HEK293T (cell line): ENCODE measurements around the gene TAS2R10.

Experiments
- CTBP1 ChIP-seq: fragments of 450-650 bp; IDR thresholded peaks from 2 replicates; pipeline ENCODE4 v1.6.1; 2016; ENCODE audit warnings: borderline replicate concordance
- SUZ12 ChIP-seq: fragments of 450-650 bp; IDR thresholded peaks from 2 replicates; pipeline ENCODE4 v1.6.1; 2016; ENCODE audit warnings: mild to moderate bottlenecking

DNA sequence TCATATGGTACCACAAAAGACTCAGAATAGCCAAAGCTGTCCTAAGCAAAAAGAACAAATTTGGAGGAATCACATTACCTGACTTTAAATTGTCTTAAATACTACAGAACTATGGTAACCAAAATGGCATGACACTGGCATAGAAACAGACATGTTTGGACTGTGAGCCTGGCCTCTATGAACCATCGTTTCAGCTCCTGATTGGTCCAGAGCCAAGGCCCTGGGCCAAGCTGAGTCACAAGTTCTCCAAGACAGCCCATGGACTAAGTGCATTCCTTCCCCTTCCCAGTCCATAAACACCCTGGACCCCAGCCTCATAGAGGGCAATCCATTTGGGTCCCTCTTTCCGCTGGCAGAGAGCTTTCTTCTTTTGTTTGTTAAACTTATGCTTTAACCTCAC, 35.2 kb upstream of the TAS2R10 start:
- TF ChIP-seq CTBP1, result no peak
- TF ChIP-seq SUZ12, result no peak
